BE2C (cell line): ENCODE results near the gene AMOTL2.

ENCODE experiments used
- DNase-seq: peaks from one replicate; pipeline ENCODE4 v3.0.0-alpha.2; 2020
- H3K27me3 ChIP-seq: fragments of 250-450 bp; sonication (Bioruptor Pico); 2 replicates; pipeline ENCODE4 v1.5.1; 2020; ENCODE audit warnings: mild to moderate bottlenecking
- H3K36me3 ChIP-seq: fragments of 250-450 bp; sonication (Bioruptor Pico); 2 replicates; pipeline ENCODE4 v1.5.1; 2020; ENCODE audit warnings: mild to moderate bottlenecking
- H3K4me1 ChIP-seq: fragments of 250-450 bp; sonication (Bioruptor Pico); 2 replicates; pipeline ENCODE4 v1.5.1; 2020
- H3K4me3 ChIP-seq: 2 replicates; pipeline ENCODE4 v1.5.1; 2011; ENCODE audit warnings: low read depth, low read length
- H3K9me3 ChIP-seq: fragments of 250-450 bp; sonication (Bioruptor Pico); 2 replicates; pipeline ENCODE4 v1.5.1; 2020
- CTCF ChIP-seq: IDR thresholded peaks from 2 replicates; pipeline ENCODE4 v1.5.1; 2012; ENCODE audit warnings: mild to moderate bottlenecking, low read depth, low read length

The AMOTL2 gene

GRCh38 chr3:134406331-134407238 is 32.3 kb upstream of the AMOTL2 start:
- H3K4me3 ChIP-seq = peak overlapping the region; percentile 51
- H3K9me3 ChIP-seq = 0 out of 2 replicates have a peak, but pooled peaks cover 5% of the 10 kb centered on the region
- TF ChIP-seq CTCF = no peak
- H3K27me3 ChIP-seq = peaks cover 25% of the 10 kb centered on the region
- DNase-seq = peak; percentile 84
- H3K36me3 ChIP-seq = no peaks in the 10 kb centered on the region
- H3K4me1 ChIP-seq = 0 out of 2 replicates have a peak, but pooled peaks cover 2% of the 10 kb centered on the region

- H3K4me3 ChIP-seq = no peak overlapping the region
- H3K36me3 ChIP-seq = no peaks in the 10 kb centered on the region
- DNase-seq = no peak
- H3K4me1 ChIP-seq = 0 out of 2 replicates have a peak, but pooled peaks cover 2% of the 10 kb centered on the region
- H3K27me3 ChIP-seq = peaks cover 26% of the 10 kb centered on the region
- TF ChIP-seq CTCF = no peak
- 0 out of 2 replicates have a peak, but pooled peaks cover 5% of the 10 kb centered on the region for H3K9me3 ChIP-seq
Measured at GRCh38 chr3:134404366-134404885, 30.2 kb upstream of the AMOTL2 start.

GRCh38 chr3:134397755-134398154 is 23.5 kb upstream of the AMOTL2 start:
- DNase-seq = no peak
- TF ChIP-seq CTCF = no peak
- Histone ChIP-seq H3K36me3 (no peaks in the 10 kb centered on the region), H3K4me3 (no peak overlapping the region), H3K4me1 (no peaks in the 10 kb centered on the region), H3K9me3 (0 out of 2 replicates have a peak, but pooled peaks cover 5% of the 10 kb centered on the region), H3K27me3 (peaks cover 39% of the 10 kb centered on the region)

DNA sequence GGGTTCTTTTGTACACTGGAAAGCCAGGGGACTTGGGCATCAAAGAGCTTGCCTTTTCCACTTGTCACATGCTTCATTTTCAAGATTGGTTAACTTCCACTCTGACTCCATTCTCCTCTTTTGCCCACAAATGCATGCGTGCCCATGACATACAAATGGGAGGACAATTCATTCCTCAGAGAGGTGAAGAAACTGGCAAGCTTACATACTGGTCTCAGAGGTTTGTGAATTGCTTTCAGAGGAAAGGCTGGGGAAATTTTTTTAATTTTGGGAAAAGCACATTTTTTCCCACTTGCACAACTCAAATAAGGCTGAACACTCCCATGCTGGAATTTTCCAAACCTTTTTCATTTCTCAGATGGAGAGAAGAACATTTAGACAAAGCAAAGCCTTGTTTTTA is 20.9 kb upstream of the AMOTL2 start:
- Histone ChIP-seq H3K9me3 (no peaks in the 10 kb centered on the region), H3K4me1 (no peaks in the 10 kb centered on the region), H3K36me3 (no peaks in the 10 kb centered on the region), H3K27me3 (peaks cover 38% of the 10 kb centered on the region), H3K4me3 (no peak overlapping the region)
- DNase-seq = no peak
- no peak for TF ChIP-seq CTCF

- TF ChIP-seq CTCF = no peak
- peaks cover 32% of the 10 kb centered on the region for H3K27me3 ChIP-seq
- no peaks in the 10 kb centered on the region for H3K4me1 ChIP-seq
- no peak for DNase-seq
- H3K4me3 ChIP-seq = no peak overlapping the region
- H3K9me3 ChIP-seq = no peaks in the 10 kb centered on the region
- no peaks in the 10 kb centered on the region for H3K36me3 ChIP-seq
Measured at GRCh38 chr3:134394380-134394779, 20.1 kb upstream of the AMOTL2 start.

GRCh38 chr3:134393074-134393473 is 18.8 kb upstream of the AMOTL2 start:
- H3K4me3 ChIP-seq = no peak overlapping the region

More at GRCh38 chr3:134393074-134393473, 18.8 kb upstream of the AMOTL2 start:
- no peak for TF ChIP-seq CTCF
- DNase-seq = no peak
- Histone ChIP-seq H3K36me3 (no peaks in the 10 kb centered on the region), H3K4me1 (no peaks in the 10 kb centered on the region), H3K27me3 (peaks cover 28% of the 10 kb centered on the region), H3K9me3 (no peaks in the 10 kb centered on the region)
